Peyer's patch (tissue), 4 donors: Measurements from ENCODE around the gene NFKBIE.

Source experiments
- POLR2A ChIP-seq, 2 donors: fragments of 450-650 bp; IDR thresholded peaks; one replicate each; pipeline ENCODE4 v1.5.1; 2017; ENCODE audit warnings: antibody characterized with exemption in 2 of 2, mild to moderate bottlenecking in 2 of 2, moderate library complexity in 2 of 2
- TF ChIP-seq, protein P1 (sequence below), 6 experiments: fragments of 450-650 bp in 4 of 6; fragments of 200-600 bp in 2 of 6; sonication (generic) in 1 of 6; IDR thresholded peaks; one replicate each; pipeline ENCODE4 v1.5.1; 2017 to 2019; ENCODE audit warnings: antibody characterized with exemption in 6 of 6, mild to moderate bottlenecking in 3 of 6, moderate library complexity in 1 of 6

DNA sequence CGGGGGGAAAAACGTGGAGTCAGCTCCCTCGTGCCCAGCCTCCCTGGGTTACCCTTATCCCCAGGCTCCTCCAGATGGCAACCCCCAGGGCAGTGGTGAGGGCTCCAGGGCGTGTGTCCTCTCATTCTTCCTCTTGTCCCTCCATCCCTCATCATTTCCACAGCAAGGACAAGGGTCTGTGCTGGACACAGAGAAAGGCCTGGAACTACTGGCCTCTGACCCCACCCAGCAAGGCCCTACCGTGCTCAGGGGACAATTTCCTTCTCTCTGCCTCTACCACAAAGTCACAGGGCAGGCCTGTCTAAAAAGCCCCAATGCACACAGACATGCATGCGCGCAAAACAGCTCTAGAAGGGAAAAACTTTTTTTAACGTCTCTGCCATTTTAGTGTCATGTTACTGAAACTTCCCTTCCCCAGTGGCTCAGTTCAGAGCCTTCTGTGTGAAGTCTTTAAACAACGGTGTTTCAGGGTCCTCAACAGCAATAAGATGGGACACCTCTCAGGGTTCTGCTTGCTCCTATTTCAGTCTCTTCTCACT is 7.0 kb downstream of the NFKBIE start:
- no peak for TF ChIP-seq POLR2A (IDR thresholded peaks at IDR 0.05)
- TF ChIP-seq, protein P1, sequence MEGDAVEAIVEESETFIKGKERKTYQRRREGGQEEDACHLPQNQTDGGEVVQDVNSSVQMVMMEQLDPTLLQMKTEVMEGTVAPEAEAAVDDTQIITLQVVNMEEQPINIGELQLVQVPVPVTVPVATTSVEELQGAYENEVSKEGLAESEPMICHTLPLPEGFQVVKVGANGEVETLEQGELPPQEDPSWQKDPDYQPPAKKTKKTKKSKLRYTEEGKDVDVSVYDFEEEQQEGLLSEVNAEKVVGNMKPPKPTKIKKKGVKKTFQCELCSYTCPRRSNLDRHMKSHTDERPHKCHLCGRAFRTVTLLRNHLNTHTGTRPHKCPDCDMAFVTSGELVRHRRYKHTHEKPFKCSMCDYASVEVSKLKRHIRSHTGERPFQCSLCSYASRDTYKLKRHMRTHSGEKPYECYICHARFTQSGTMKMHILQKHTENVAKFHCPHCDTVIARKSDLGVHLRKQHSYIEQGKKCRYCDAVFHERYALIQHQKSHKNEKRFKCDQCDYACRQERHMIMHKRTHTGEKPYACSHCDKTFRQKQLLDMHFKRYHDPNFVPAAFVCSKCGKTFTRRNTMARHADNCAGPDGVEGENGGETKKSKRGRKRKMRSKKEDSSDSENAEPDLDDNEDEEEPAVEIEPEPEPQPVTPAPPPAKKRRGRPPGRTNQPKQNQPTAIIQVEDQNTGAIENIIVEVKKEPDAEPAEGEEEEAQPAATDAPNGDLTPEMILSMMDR (IDR thresholded peaks at IDR 0.05), result no peak
